H9 (cell line): ENCODE data around the gene DAND5. TPM values are rescaled to one million over a fixed set of nuclear protein-coding genes. Genes with fewer than 3 reads are reported as not detected.

Experiments used
- DNase-seq: peaks from one replicate; pipeline ENCODE4 v3.0.0-alpha.2; 2017
- H2AFZ ChIP-seq: one replicate; pipeline ENCODE4 v1.6.1; 2013; ENCODE audit warnings: mild to moderate bottlenecking, low read length, control low read depth, moderate library complexity
- H2AK5ac ChIP-seq: 2 replicates; pipeline ENCODE4 v1.6.1; 2013; ENCODE audit warnings: low read length, control low read depth, mixed read lengths; ENCODE audit not compliant: insufficient read length
- H2BK120ac ChIP-seq: one replicate; pipeline ENCODE4 v1.6.1; 2013; ENCODE audit warnings: low read depth, mild to moderate bottlenecking, low read length, control low read depth, inconsistent platforms; ENCODE audit not compliant: poor library complexity, severe bottlenecking
- H2BK12ac ChIP-seq: 2 replicates; pipeline ENCODE4 v1.6.1; 2013; ENCODE audit warnings: low read length, control low read depth, mixed read lengths, low read depth; ENCODE audit not compliant: insufficient read length
- H2BK15ac ChIP-seq: 2 replicates; pipeline ENCODE4 v1.6.1; 2013; ENCODE audit warnings: low read depth, low read length, control low read depth
- H2BK20ac ChIP-seq: one replicate; pipeline ENCODE4 v1.6.1; 2013; ENCODE audit warnings: low read depth, mild to moderate bottlenecking, low read length, control low read depth, inconsistent platforms; ENCODE audit not compliant: poor library complexity, severe bottlenecking
- H2BK5ac ChIP-seq: 2 replicates; pipeline ENCODE4 v1.6.1; 2013; ENCODE audit warnings: low read length, control low read depth, mixed read lengths; ENCODE audit not compliant: insufficient read length
- H3K14ac ChIP-seq: 2 replicates; pipeline ENCODE4 v1.6.1; 2013; ENCODE audit warnings: low read length, control low read depth; ENCODE audit not compliant: insufficient read depth
- H3K18ac ChIP-seq: 2 replicates; pipeline ENCODE4 v1.6.1; 2013; ENCODE audit warnings: low read depth, mild to moderate bottlenecking, mixed read lengths, low read length, control low read depth; ENCODE audit not compliant: insufficient read length
- H3K23ac ChIP-seq: 2 replicates; pipeline ENCODE4 v1.6.1; 2013; ENCODE audit warnings: low read length, control low read depth, mixed read lengths, low read depth; ENCODE audit not compliant: insufficient read length
- H3K23me2 ChIP-seq: 2 replicates; pipeline ENCODE4 v1.6.1; 2013; ENCODE audit warnings: low read depth, mild to moderate bottlenecking, mixed read lengths, low read length, control low read depth; ENCODE audit not compliant: insufficient read length, poor library complexity, severe bottlenecking
- H3K27ac ChIP-seq: 2 replicates; pipeline ENCODE4 v1.5.1; 2013; ENCODE audit warnings: low read length, control low read depth, mixed read lengths, low read depth; ENCODE audit not compliant: insufficient read length
- H3K27me3 ChIP-seq: 2 replicates; pipeline ENCODE4 v1.6.1; 2013; ENCODE audit warnings: low read length, control low read depth, inconsistent platforms; ENCODE audit not compliant: insufficient read depth
- H3K4ac ChIP-seq: 2 replicates; pipeline ENCODE4 v1.6.1; 2013; ENCODE audit warnings: low read depth, mild to moderate bottlenecking, control low read depth, inconsistent platforms, low read length, moderate library complexity
- H3K4me1 ChIP-seq: 2 replicates; pipeline ENCODE4 v1.6.1; 2013; ENCODE audit warnings: low read length, control low read depth, inconsistent platforms; ENCODE audit not compliant: insufficient read depth
- H3K4me2 ChIP-seq: 2 replicates; pipeline ENCODE4 v1.6.1; 2013; ENCODE audit warnings: low read length, control low read depth, mixed read lengths; ENCODE audit not compliant: insufficient read length, insufficient read depth
- H3K56ac ChIP-seq: 2 replicates; pipeline ENCODE4 v1.6.1; 2013; ENCODE audit warnings: low read depth, mild to moderate bottlenecking, mixed read lengths, low read length, control low read depth; ENCODE audit not compliant: insufficient read length
- H3K79me1 ChIP-seq: 2 replicates; pipeline ENCODE4 v1.6.1; 2013; ENCODE audit warnings: low read depth, mild to moderate bottlenecking, moderate library complexity, low read length, control low read depth, inconsistent platforms; ENCODE audit not compliant: insufficient read depth, poor library complexity, severe bottlenecking
- H3K79me2 ChIP-seq: 2 replicates; pipeline ENCODE4 v1.6.1; 2013; ENCODE audit warnings: low read length, control low read depth, inconsistent platforms; ENCODE audit not compliant: insufficient read depth
- H3K9ac ChIP-seq: 2 replicates; pipeline ENCODE4 v1.6.1; 2013; ENCODE audit warnings: low read length, control low read depth, mixed read lengths; ENCODE audit not compliant: insufficient read length; ENCODE audit errors: extremely low read depth
- H3K9me3 ChIP-seq: one replicate; pipeline ENCODE4 v1.6.1; 2013; ENCODE audit warnings: low read depth, low read length, inconsistent platforms; ENCODE audit not compliant: control insufficient read depth
- H3T11ph ChIP-seq: one replicate; pipeline ENCODE4 v1.6.1; 2013; ENCODE audit warnings: mild to moderate bottlenecking, low read length, control low read depth, inconsistent platforms
- H4K20me1 ChIP-seq: one replicate; pipeline ENCODE4 v1.6.1; 2013; ENCODE audit not compliant: control insufficient read depth, insufficient read length, insufficient read depth
- H4K5ac ChIP-seq: 2 replicates; pipeline ENCODE4 v1.6.1; 2013; ENCODE audit warnings: low read depth, mild to moderate bottlenecking, mixed read lengths, low read length, control low read depth; ENCODE audit not compliant: insufficient read length
- H4K8ac ChIP-seq: replicated peaks from 2 replicates; pipeline ENCODE4 v1.6.1; 2013; ENCODE audit warnings: low read length, control low read depth, mixed read lengths, low read depth; ENCODE audit not compliant: insufficient read length
- H4K91ac ChIP-seq: 2 replicates; pipeline ENCODE4 v1.6.1; 2013; ENCODE audit warnings: low read depth, mild to moderate bottlenecking, moderate library complexity, mixed read lengths, low read length, control low read depth; ENCODE audit not compliant: insufficient read length
- H3K27ac Mint-ChIP-seq, 3 experiments: 2 replicates in 2 of 3; 3 replicates in 1 of 3; pipeline ENCODE4 v1.8.0; 2020 to 2021; ENCODE audit warnings: mixed read lengths in 3 of 3, mild to moderate bottlenecking in 1 of 3, moderate library complexity in 1 of 3
- H3K27me3 Mint-ChIP-seq: 2 replicates; pipeline ENCODE4 v1.8.0; 2021; ENCODE audit warnings: low read depth, mild to moderate bottlenecking, moderate library complexity, mixed read lengths
- H3K36me3 Mint-ChIP-seq, 3 experiments: 2 replicates in 2 of 3; 3 replicates in 1 of 3; pipeline ENCODE4 v1.8.0; 2020 to 2021; ENCODE audit warnings: low read depth in 3 of 3, mixed read lengths in 3 of 3; ENCODE audit not compliant: insufficient read depth in 1 of 3
- H3K4me1 Mint-ChIP-seq, 2 experiments: 2 replicates each; pipeline ENCODE4 v1.8.0; 2020; ENCODE audit warnings: mixed read lengths in 2 of 2
- H3K4me3 Mint-ChIP-seq, 2 experiments: 2 replicates in 1 of 2; 3 replicates in 1 of 2; pipeline ENCODE4 v1.8.0; 2020 to 2021; ENCODE audit warnings: mild to moderate bottlenecking in 2 of 2, mixed read lengths in 2 of 2, moderate library complexity in 1 of 2
- H3K9me3 Mint-ChIP-seq, 2 experiments: 2 replicates in 1 of 2; 3 replicates in 1 of 2; pipeline ENCODE4 v1.8.0; 2020; ENCODE audit warnings: mild to moderate bottlenecking in 2 of 2, mixed read lengths in 2 of 2, moderate library complexity in 1 of 2
- WGBS: extraction: QIAGEN DNeasy Blood & Tissue Kit; methylation state at CpG from one replicate; pipeline ENCODE4 v1.1.7; 2013; ENCODE audit warnings: missing lambda C conversion rate, low lambda C conversion rate, mixed read lengths; ENCODE audit not compliant: insufficient read length; ENCODE audit errors: extremely low coverage; 5-methylcytosine and 5-hydroxymethylcytosine counted together
- total RNA-seq: library from RNA; stranded (reverse); gene quantifications from 2 replicates; pipeline ENCODE4 v1.2.1, GENCODE V29; 2021
- TF ChIP-seq, protein P1 (sequence below): fragments of 200-600 bp; sonication (generic); conservative IDR thresholded peaks from 3 replicates; pipeline ENCODE4 v1.8.0; 2021; ENCODE audit warnings: antibody characterized with exemption, mild to moderate bottlenecking

The DAND5 gene
- total RNA-seq, 1 experiment from 2014 or later, result 0.11 TPM

DNA sequence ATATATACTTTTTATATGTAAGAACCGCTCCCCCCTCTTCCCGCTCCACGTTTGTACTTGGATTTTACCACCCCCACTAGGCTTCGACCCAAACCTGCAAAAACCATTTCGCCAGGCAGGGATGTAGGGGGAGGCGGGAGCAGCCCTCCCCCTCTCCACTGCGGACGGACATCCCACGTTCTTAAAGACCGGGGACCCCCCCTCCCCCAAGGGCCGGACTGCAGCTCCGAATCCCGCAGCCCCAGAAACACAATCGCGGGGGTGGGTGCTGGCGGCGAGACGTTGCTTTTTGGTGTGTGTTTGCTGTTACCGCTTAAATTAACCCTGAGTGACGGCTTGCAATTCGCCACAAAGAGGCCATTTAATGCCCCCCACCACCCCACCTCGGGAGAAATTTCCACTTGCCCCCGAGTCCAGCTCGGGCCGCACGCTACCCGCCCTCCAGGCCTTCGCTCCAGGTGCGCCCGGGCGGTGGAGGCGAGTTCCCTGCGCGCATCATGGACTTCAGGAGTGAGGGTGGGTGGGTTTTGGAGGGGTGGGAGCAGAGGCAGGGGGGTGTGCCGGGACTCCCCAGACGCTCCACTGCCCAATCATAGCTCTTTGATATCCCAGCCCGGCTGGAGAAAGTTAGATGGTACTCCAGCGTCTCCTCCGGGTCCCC, 41.7 kb downstream of the DAND5 start:
- H3K79me2 ChIP-seq, result no peaks in the 10 kb centered on the region
- H3K27ac ChIP-seq, result no peak overlapping the region
- Mint-ChIP-seq H3K4me1 (peaks cover 12 to 53% of the 10 kb centered on the region in 2 experiments), H3K27me3 (peaks cover 100% of the 10 kb centered on the region), H3K27ac (no peak overlapping the region), H3K4me3 (peak overlapping the region in 1 of 2 experiments; percentile 66; a peak in 3 of 5 replicates), H3K9me3 (peaks cover 4 to 11% of the 10 kb centered on the region in 2 experiments), H3K36me3 (no peaks in the 10 kb centered on the region)
- DNase-seq, result no peak
- peaks cover under 1% of the 10 kb centered on the region; the same call in 1 of the 2 replicates for H3K4me1 ChIP-seq
- no peak overlapping the region for H3K14ac ChIP-seq
- no peak overlapping the region for H2BK15ac ChIP-seq
- H3K9me3 ChIP-seq, result no peaks in the 10 kb centered on the region
- no peak overlapping the region for H3T11ph ChIP-seq
- no peak overlapping the region for H2AK5ac ChIP-seq
- H3K23me2 ChIP-seq, result peaks cover 5% of the 10 kb centered on the region
- TF ChIP-seq, protein P1, sequence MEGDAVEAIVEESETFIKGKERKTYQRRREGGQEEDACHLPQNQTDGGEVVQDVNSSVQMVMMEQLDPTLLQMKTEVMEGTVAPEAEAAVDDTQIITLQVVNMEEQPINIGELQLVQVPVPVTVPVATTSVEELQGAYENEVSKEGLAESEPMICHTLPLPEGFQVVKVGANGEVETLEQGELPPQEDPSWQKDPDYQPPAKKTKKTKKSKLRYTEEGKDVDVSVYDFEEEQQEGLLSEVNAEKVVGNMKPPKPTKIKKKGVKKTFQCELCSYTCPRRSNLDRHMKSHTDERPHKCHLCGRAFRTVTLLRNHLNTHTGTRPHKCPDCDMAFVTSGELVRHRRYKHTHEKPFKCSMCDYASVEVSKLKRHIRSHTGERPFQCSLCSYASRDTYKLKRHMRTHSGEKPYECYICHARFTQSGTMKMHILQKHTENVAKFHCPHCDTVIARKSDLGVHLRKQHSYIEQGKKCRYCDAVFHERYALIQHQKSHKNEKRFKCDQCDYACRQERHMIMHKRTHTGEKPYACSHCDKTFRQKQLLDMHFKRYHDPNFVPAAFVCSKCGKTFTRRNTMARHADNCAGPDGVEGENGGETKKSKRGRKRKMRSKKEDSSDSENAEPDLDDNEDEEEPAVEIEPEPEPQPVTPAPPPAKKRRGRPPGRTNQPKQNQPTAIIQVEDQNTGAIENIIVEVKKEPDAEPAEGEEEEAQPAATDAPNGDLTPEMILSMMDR, result no peak
- WGBS, result no CpG with 5 or more reads among the region's 39 CpGs
- H3K4me2 ChIP-seq, result peak overlapping the region; percentile 41
- no peak overlapping the region for H2AFZ ChIP-seq
- H4K91ac ChIP-seq, result no peak overlapping the region
- peaks cover 2% of the 10 kb centered on the region for H4K20me1 ChIP-seq
- H3K27me3 ChIP-seq, result peaks cover 85% of the 10 kb centered on the region
- H2BK5ac ChIP-seq, result no peak overlapping the region
- no peak overlapping the region for H3K9ac ChIP-seq
- H4K5ac ChIP-seq, result no peak overlapping the region
- no peak overlapping the region for H3K18ac ChIP-seq
- H2BK120ac ChIP-seq, result no peak overlapping the region
- H2BK20ac ChIP-seq, result no peak overlapping the region
- H3K56ac ChIP-seq, result no peak overlapping the region
- no peak overlapping the region for H4K8ac ChIP-seq
- H2BK12ac ChIP-seq, result no peak overlapping the region
- H3K4ac ChIP-seq, result no peak overlapping the region
- H3K79me1 ChIP-seq, result no peaks in the 10 kb centered on the region
- H3K23ac ChIP-seq, result no peak overlapping the region
